Measurements from ENCODE around the gene RAD51AP1. TPM values are rescaled to one million over a fixed set of nuclear protein-coding genes. Genes with fewer than 3 reads are reported as not detected.

RAD51AP1 gene
- total RNA-seq, 1 donor from 2014 or later: 5.5 TPM

- Mint-ChIP-seq H3K27ac (ENCODE audit: unreplicated experiment) (no peak overlapping the region), H3K4me3 (ENCODE audit: unreplicated experiment) (no peak overlapping the region), H3K36me3 (ENCODE audit: unreplicated experiment) (no peaks in the 10 kb centered on the region), H3K27me3 (ENCODE audit: unreplicated experiment) (no peaks in the 10 kb centered on the region), H3K4me1 (ENCODE audit: low read depth, unreplicated experiment) (no peaks in the 10 kb centered on the region), H3K9me3 (ENCODE audit: unreplicated experiment) (no peaks in the 10 kb centered on the region)
- no peak for DNase-seq
- TF ChIP-seq CTCF (IDR thresholded peaks at IDR 0.05; ENCODE audit: partially characterized antibody, unreplicated experiment): no peak
These were observed 6.5 kb downstream of the RAD51AP1 start for GRCh38 chr12:4545195-4545594.

- Mint-ChIP-seq H3K36me3 (ENCODE audit: unreplicated experiment) (no peaks in the 10 kb centered on the region), H3K9me3 (ENCODE audit: unreplicated experiment) (no peaks in the 10 kb centered on the region), H3K4me3 (ENCODE audit: unreplicated experiment) (no peak overlapping the region), H3K27ac (ENCODE audit: unreplicated experiment) (no peak overlapping the region), H3K4me1 (ENCODE audit: low read depth, unreplicated experiment) (no peaks in the 10 kb centered on the region), H3K27me3 (ENCODE audit: unreplicated experiment) (no peaks in the 10 kb centered on the region)
- TF ChIP-seq CTCF (IDR thresholded peaks at IDR 0.05; ENCODE audit: partially characterized antibody, unreplicated experiment): no peak
- DNase-seq: no peak
These were observed 13.5 kb downstream of the RAD51AP1 start for GRCh38 chr12:4552191-4552590.

- no peak overlapping the region for H3K27ac Mint-ChIP-seq (ENCODE audit: unreplicated experiment)
- no peaks in the 10 kb centered on the region for H3K9me3 Mint-ChIP-seq (ENCODE audit: unreplicated experiment)
- no peaks in the 10 kb centered on the region for H3K27me3 Mint-ChIP-seq (ENCODE audit: unreplicated experiment)
- H3K4me1 Mint-ChIP-seq (ENCODE audit: low read depth, unreplicated experiment): no peaks in the 10 kb centered on the region
- no peak for DNase-seq
- TF ChIP-seq CTCF (IDR thresholded peaks at IDR 0.05; ENCODE audit: partially characterized antibody, unreplicated experiment): no peak
- H3K4me3 Mint-ChIP-seq (ENCODE audit: unreplicated experiment): no peak overlapping the region
- H3K36me3 Mint-ChIP-seq (ENCODE audit: unreplicated experiment): no peaks in the 10 kb centered on the region
These were observed 15.3 kb downstream of the RAD51AP1 start for GRCh38 chr12:4553943-4554342.

GRCh38 chr12:4555804-4556203 lies 17.1 kb downstream of the RAD51AP1 start:
- DNase-seq: no peak
- no peaks in the 10 kb centered on the region for H3K27me3 Mint-ChIP-seq (ENCODE audit: unreplicated experiment)
- H3K36me3 Mint-ChIP-seq (ENCODE audit: unreplicated experiment): no peaks in the 10 kb centered on the region
- H3K9me3 Mint-ChIP-seq (ENCODE audit: unreplicated experiment): no peaks in the 10 kb centered on the region
- H3K4me1 Mint-ChIP-seq (ENCODE audit: low read depth, unreplicated experiment): no peaks in the 10 kb centered on the region
- TF ChIP-seq CTCF (IDR thresholded peaks at IDR 0.05; ENCODE audit: partially characterized antibody, unreplicated experiment): no peak
- H3K4me3 Mint-ChIP-seq (ENCODE audit: unreplicated experiment): no peak overlapping the region
- H3K27ac Mint-ChIP-seq (ENCODE audit: unreplicated experiment): no peak overlapping the region

- H3K9me3 Mint-ChIP-seq (ENCODE audit: unreplicated experiment): no peaks in the 10 kb centered on the region
- H3K36me3 Mint-ChIP-seq (ENCODE audit: unreplicated experiment): no peaks in the 10 kb centered on the region
- no peak for TF ChIP-seq CTCF (IDR thresholded peaks at IDR 0.05; ENCODE audit: partially characterized antibody, unreplicated experiment)
- peaks cover 4% of the 10 kb centered on the region for H3K4me1 Mint-ChIP-seq (ENCODE audit: low read depth, unreplicated experiment)
- H3K4me3 Mint-ChIP-seq (ENCODE audit: unreplicated experiment): no peak overlapping the region
- H3K27ac Mint-ChIP-seq (ENCODE audit: unreplicated experiment): no peak overlapping the region
- H3K27me3 Mint-ChIP-seq (ENCODE audit: unreplicated experiment): no peaks in the 10 kb centered on the region
- no peak for DNase-seq
These were observed 18.2 kb downstream of the RAD51AP1 start for GRCh38 chr12:4556735-4557530.

Measured in glutamatergic neuron (in vitro differentiated cells).